Esophagus muscularis mucosa (tissue), 3 donors: ENCODE measurements around the gene SHOC2.

Experiments
- CTCF ChIP-seq, 3 experiments: fragments of 200-600 bp in 2 of 3; fragments of 450-650 bp in 1 of 3; sonication (generic) in 2 of 3; IDR thresholded peaks; one replicate each; pipeline ENCODE4 v1.5.1; 2017 to 2019; ENCODE audit warnings: antibody characterized with exemption in 3 of 3, mild to moderate bottlenecking in 2 of 3, moderate library complexity in 1 of 3
- POLR2A ChIP-seq: fragments of 450-650 bp; IDR thresholded peaks from one replicate; pipeline ENCODE4 v1.6.1; 2017; ENCODE audit warnings: antibody characterized with exemption, moderate library complexity, mild to moderate bottlenecking, low read depth
- POLR2AphosphoS5 ChIP-seq, 2 donors: sonication (generic); formaldehyde crosslinking; IDR thresholded peaks; one replicate each; pipeline ENCODE4 v1.6.1; 2017; ENCODE audit warnings: antibody characterized with exemption in 2 of 2

- TF ChIP-seq POLR2A = no peak
- no peak for TF ChIP-seq POLR2AphosphoS5 (IDR thresholded peaks at IDR 0.05)
- TF ChIP-seq CTCF (IDR thresholded peaks at IDR 0.05) = no peak
Observed at GRCh38 chr10:110967645-110968044, 48.2 kb downstream of the SHOC2 start.
